LNCAP (cell line): ENCODE data around the gene VRK1.

Experiments
- CTCF ChIP-seq: fragments of 450-650 bp; IDR thresholded peaks from 2 replicates; pipeline ENCODE4 v1.5.1; 2017; ENCODE audit warnings: mild to moderate bottlenecking

The VRK1 gene

DNA sequence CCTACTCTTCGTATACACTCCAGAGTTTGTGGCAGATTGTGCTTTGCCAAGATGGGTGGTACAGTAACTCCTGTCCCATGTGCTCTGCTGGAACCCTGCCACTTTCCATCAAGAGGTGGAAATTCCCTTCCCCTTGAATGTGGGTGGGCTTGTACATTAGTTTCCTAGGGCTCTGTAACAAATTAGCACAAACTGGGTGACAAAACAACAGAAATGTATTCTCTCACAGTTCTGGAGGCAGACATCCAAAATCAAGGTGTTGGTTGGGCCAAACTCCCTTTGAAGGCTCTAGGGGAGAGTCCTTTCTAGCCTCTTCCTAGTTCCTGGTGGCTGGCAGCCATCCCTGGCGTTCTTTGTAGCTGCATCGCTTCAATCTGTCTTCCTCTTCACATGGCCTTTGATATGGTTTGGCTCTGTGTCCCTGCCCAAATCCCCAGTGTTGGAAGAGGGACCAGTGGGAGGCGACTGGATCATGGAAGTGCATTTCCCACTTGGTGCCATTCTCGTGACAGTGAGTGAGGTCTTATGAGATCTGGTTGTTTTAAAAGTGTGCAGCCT, 117.5 kb downstream of the VRK1 start:
- TF ChIP-seq CTCF = no peak

DNA sequence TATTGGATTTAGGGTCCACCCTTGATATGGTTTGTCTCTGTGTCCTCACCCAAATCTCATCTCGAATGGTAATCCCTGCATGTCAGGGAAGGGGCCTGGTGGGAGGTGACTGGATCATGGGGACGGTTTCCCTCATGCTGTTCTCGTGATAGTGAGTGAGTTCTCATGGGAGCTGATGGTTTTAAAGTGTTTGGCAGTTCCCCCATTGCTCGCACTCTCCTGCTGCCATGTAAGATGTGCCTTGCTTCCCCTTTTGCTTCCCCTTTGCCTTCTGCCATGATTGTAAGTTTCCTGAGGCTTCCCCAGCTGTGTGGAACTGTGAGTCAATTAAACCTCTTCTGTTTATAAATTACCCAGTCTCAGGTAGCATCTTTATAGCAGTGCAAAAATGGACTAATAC, 118.3 kb downstream of the VRK1 start:
- TF ChIP-seq CTCF = no peak

- no peak for TF ChIP-seq CTCF
These were observed 119.6 kb downstream of the VRK1 start for GRCh38 chr14:96916751-96917150.

GRCh38 chr14:96917442-96917963, 120.3 kb downstream of the VRK1 start:
- no peak for TF ChIP-seq CTCF

- TF ChIP-seq CTCF = no peak
These were observed 122.8 kb downstream of the VRK1 start for GRCh38 chr14:96920023-96920422.

GRCh38 chr14:96920820-96921219, 123.6 kb downstream of the VRK1 start:
- no peak for TF ChIP-seq CTCF

GRCh38 chr14:96922986-96923385, 125.8 kb downstream of the VRK1 start:
- TF ChIP-seq CTCF = no peak

DNA sequence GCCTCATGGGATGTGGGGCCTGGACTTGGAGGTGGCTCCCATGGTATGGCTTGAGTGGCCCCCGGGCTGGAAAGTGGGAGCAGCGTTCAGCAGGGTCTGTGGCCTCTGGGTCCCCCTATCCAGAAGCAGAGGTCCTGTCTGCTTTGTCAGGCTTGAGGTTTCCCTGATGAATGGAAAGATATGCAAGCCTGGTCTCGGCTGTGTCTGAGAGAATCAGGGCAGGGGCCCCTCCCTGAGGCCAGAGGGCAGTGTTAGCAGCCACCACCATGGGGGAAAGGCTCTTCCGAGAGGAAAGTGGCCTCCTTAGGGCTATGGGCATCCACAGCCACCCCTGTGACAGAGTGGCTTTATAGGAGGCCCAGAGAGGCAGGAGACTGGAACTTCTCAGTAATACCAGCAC, 128.2 kb downstream of the VRK1 start:
- TF ChIP-seq CTCF = no peak
